IMR-90 (cell line): Measurements from ENCODE around the gene NUDCD3. TPM values are rescaled to one million over a fixed set of nuclear protein-coding genes. Genes with fewer than 3 reads are reported as not detected.

Experiments
- ATAC-seq: fragments of 200-7000 bp; cut with Tn5 transposase; 2 replicates; pipeline ENCODE4 v1.9.1; 2020; ENCODE audit warnings: low read depth, mild to moderate bottlenecking, moderate library complexity
- BruUV-seq: library from RNA; stranded (reverse); fragments of 400-500 nt; replicated peaks from 2 replicates; lab custom pipeline; 2021; lab: Mats Ljungman, UMichigan
- CTCF ChIA-PET: fragments of 300-600 bp; formaldehyde crosslinking; extraction: SDS; loops from one replicate; lab custom pipeline; 2021; ENCODE audit warnings: antibody characterized with exemption; lab: Yijun Ruan, JAX
- POLR2A ChIA-PET: fragments of 300-600 bp; sonication (Branson Sonifier 250); formaldehyde crosslinking; loops from one replicate; lab custom pipeline; 2022; ENCODE audit warnings: antibody characterized with exemption; ENCODE audit not compliant: unreplicated experiment; lab: Charles Lee
- DNase-seq: peaks from one replicate; pipeline ENCODE4 v3.0.0; 2013
- H2AFZ ChIP-seq: replicated peaks from 2 replicates; pipeline ENCODE3; 2013; ENCODE audit warnings: low read length, mild to moderate bottlenecking; ENCODE audit not compliant: poor library complexity
- H2AK5ac ChIP-seq: 2 replicates; pipeline ENCODE4 v1.6.1; 2013; ENCODE audit warnings: low read depth, low read length, inconsistent platforms
- H2AK9ac ChIP-seq: replicated peaks from 2 replicates; pipeline ENCODE3; 2013; ENCODE audit warnings: mild to moderate bottlenecking, low read depth, low read length, moderate library complexity; ENCODE audit not compliant: poor library complexity
- H2BK120ac ChIP-seq: 2 replicates; pipeline ENCODE4 v1.6.1; 2013; ENCODE audit warnings: low read depth, low read length, inconsistent platforms
- H2BK15ac ChIP-seq: 3 replicates; pipeline ENCODE4 v1.6.1; 2013; ENCODE audit warnings: low read depth, low read length, inconsistent platforms
- H2BK20ac ChIP-seq: 2 replicates; pipeline ENCODE4 v1.6.1; 2013; ENCODE audit warnings: low read depth, mild to moderate bottlenecking, inconsistent platforms, low read length, moderate library complexity
- H2BK5ac ChIP-seq: 2 replicates; pipeline ENCODE4 v1.6.1; 2013; ENCODE audit warnings: mild to moderate bottlenecking, low read depth, low read length, inconsistent platforms; ENCODE audit not compliant: poor library complexity, severe bottlenecking
- H3K14ac ChIP-seq: replicated peaks from 2 replicates; pipeline ENCODE4 v1.6.1; 2013; ENCODE audit warnings: low read depth, low read length, inconsistent platforms
- H3K18ac ChIP-seq: 2 replicates; pipeline ENCODE4 v1.6.1; 2013; ENCODE audit warnings: low read depth, low read length, control low read depth
- H3K23ac ChIP-seq: 2 replicates; pipeline ENCODE4 v1.6.1; 2013; ENCODE audit warnings: low read depth, low read length, inconsistent platforms
- H3K27ac ChIP-seq: 2 replicates; pipeline ENCODE4 v1.5.1; 2013; ENCODE audit warnings: mild to moderate bottlenecking, control low read depth, low read length; ENCODE audit not compliant: insufficient read depth
- H3K27me3 ChIP-seq: 2 replicates; pipeline ENCODE4 v1.6.1; 2013; ENCODE audit warnings: low read length; ENCODE audit not compliant: control insufficient read depth, insufficient read depth
- H3K36me3 ChIP-seq: 2 replicates; pipeline ENCODE4 v1.6.1; 2013; ENCODE audit warnings: low read length, mixed read lengths; ENCODE audit not compliant: control insufficient read depth, insufficient read depth
- H3K4ac ChIP-seq: 2 replicates; pipeline ENCODE4 v1.6.1; 2013; ENCODE audit warnings: low read depth, low read length, inconsistent platforms
- H3K4me1 ChIP-seq: 2 replicates; pipeline ENCODE4 v1.6.1; 2013; ENCODE audit warnings: low read length, mixed read lengths; ENCODE audit not compliant: control insufficient read depth, insufficient read depth
- H3K4me2 ChIP-seq: 2 replicates; pipeline ENCODE4 v1.6.1; 2013; ENCODE audit warnings: low read depth, mild to moderate bottlenecking, control low read depth, low read length, moderate library complexity
- H3K4me3 ChIP-seq: 2 replicates; pipeline ENCODE4 v1.5.1; 2013; ENCODE audit warnings: low read depth, mild to moderate bottlenecking, control low read depth, low read length, moderate library complexity; ENCODE audit not compliant: insufficient read depth
- H3K56ac ChIP-seq: 2 replicates; pipeline ENCODE4 v1.6.1; 2013; ENCODE audit warnings: low read length, inconsistent platforms; ENCODE audit not compliant: insufficient read depth; ENCODE audit errors: extremely low read depth
- H3K79me1 ChIP-seq, 2 experiments: 2 replicates each; pipeline ENCODE4 v1.6.1; 2013; ENCODE audit warnings: low read length in 2 of 2, inconsistent platforms in 1 of 2, low read depth in 1 of 2
- H3K9ac ChIP-seq: 2 replicates; pipeline ENCODE4 v1.6.1; 2013; ENCODE audit warnings: low read depth, low read length, control low read depth
- H3K9me1 ChIP-seq: 2 replicates; pipeline ENCODE4 v1.6.1; 2013; ENCODE audit warnings: low read length, inconsistent platforms; ENCODE audit not compliant: insufficient read depth
- H3K9me3 ChIP-seq: 2 replicates; pipeline ENCODE4 v1.6.1; 2013; ENCODE audit warnings: low read length; ENCODE audit not compliant: control insufficient read depth, insufficient read depth
- H4K20me1 ChIP-seq: 2 replicates; pipeline ENCODE4 v1.6.1; 2013; ENCODE audit warnings: low read length, inconsistent platforms; ENCODE audit not compliant: insufficient read depth
- H4K5ac ChIP-seq: 2 replicates; pipeline ENCODE4 v1.6.1; 2013; ENCODE audit warnings: mild to moderate bottlenecking, low read depth, low read length, control low read depth
- H4K8ac ChIP-seq, 2 experiments: 2 replicates each; pipeline ENCODE4 v1.6.1; 2013; ENCODE audit warnings: low read depth in 2 of 2, low read length in 2 of 2, control low read depth in 1 of 2, inconsistent platforms in 1 of 2
- H4K91ac ChIP-seq: 2 replicates; pipeline ENCODE4 v1.6.1; 2013; ENCODE audit warnings: low read depth, low read length, inconsistent platforms; ENCODE audit not compliant: insufficient read depth
- BHLHE40 ChIP-seq: fragments of 150-350 bp; IDR thresholded peaks from 2 replicates; pipeline ENCODE4 v1.6.1; 2016; ENCODE audit warnings: mild to moderate bottlenecking, low read depth, low read length
- CTCF ChIP-seq: conservative IDR thresholded peaks from 2 replicates; pipeline ENCODE4 v1.5.1; 2012; ENCODE audit warnings: mild to moderate bottlenecking, low read depth, low read length, improper control_type of control experiment
- FOS ChIP-seq: fragments of 150-350 bp; IDR thresholded peaks from 2 replicates; pipeline ENCODE4 v1.6.1; 2016; ENCODE audit warnings: low read depth, low read length
- MAFK ChIP-seq: IDR thresholded peaks from 2 replicates; pipeline ENCODE4 v1.6.1; 2012; ENCODE audit warnings: low read depth, low read length, improper control_type of control experiment
- MAZ ChIP-seq: IDR thresholded peaks from 2 replicates; pipeline ENCODE4 v1.6.1; 2012; ENCODE audit warnings: low read depth, mild to moderate bottlenecking, low read length, improper control_type of control experiment, moderate library complexity, borderline replicate concordance
- NFE2L2 ChIP-seq: fragments of 150-350 bp; IDR thresholded peaks from 2 replicates; pipeline ENCODE4 v1.6.1; 2016; ENCODE audit warnings: low read depth, mild to moderate bottlenecking, low read length
- POLR2A ChIP-seq: IDR thresholded peaks from 2 replicates; pipeline ENCODE4 v1.6.1; 2012; ENCODE audit warnings: mild to moderate bottlenecking, low read depth, low read length
- SMC3 ChIP-seq: fragments of 150-350 bp; IDR thresholded peaks from 2 replicates; pipeline ENCODE4 v1.6.1; 2016; ENCODE audit warnings: low read depth, mild to moderate bottlenecking, antibody characterized with exemption, low read length, moderate library complexity
- USF2 ChIP-seq: fragments of 150-350 bp; IDR thresholded peaks from 2 replicates; pipeline ENCODE4 v1.6.1; 2017; ENCODE audit warnings: mild to moderate bottlenecking, antibody characterized with exemption, low read length, low read depth
- WGBS, 2 experiments: methylation state at CpG; one replicate each; pipeline versions ENCODE4 v1.1.5 to v1.1.7; 2013; ENCODE audit warnings: missing lambda C conversion rate in 2 of 2; ENCODE audit not compliant: insufficient read length in 1 of 2; ENCODE audit errors: extremely low coverage in 2 of 2; 5-methylcytosine and 5-hydroxymethylcytosine counted together
- dilution Hi-C: fragments of 300-500 bp; cut with HindIII; formaldehyde crosslinking; loops from one replicate; pipeline ENCODE4 v1.14.3; 2018; ENCODE audit warnings: low sequenced_read_pairs; ENCODE audit not compliant: unreplicated experiment
- in situ Hi-C: fragments of 300-500 bp; cut with MboI; formaldehyde crosslinking; loops from 3 replicates; pipeline ENCODE4 v1.14.3; 2019; ENCODE audit warnings: low sequenced_read_pairs, inconsistent platforms, mixed read lengths
- intact Hi-C: fragments of 100-400 bp; cut with micrococcal nuclease; formaldehyde crosslinking; loops from 2 replicates; pipeline ENCODE4 v1.10.0; 2022
- polyA plus RNA-seq, 3 experiments: library from polyadenylated mRNA; depleted of rRNA; stranded (reverse); fragments of >200 nt; gene quantifications; 2 replicates each; pipeline ENCODE4 v1.2.3, GENCODE V29; 2012; ENCODE audit warnings: low replicate concordance in 1 of 3
- total RNA-seq: library from RNA; depleted of rRNA; stranded (reverse); fragments of >200 nt; gene quantifications from 2 replicates; pipeline ENCODE4 v1.2.3, GENCODE V29; 2012
- TF ChIP-seq, protein P1 (sequence below): fragments of 150-350 bp; IDR thresholded peaks from 2 replicates; pipeline ENCODE4 v1.6.1; 2016; ENCODE audit warnings: low read depth, mild to moderate bottlenecking, low read length, moderate library complexity, borderline replicate concordance

NUDCD3 gene
- total and polyA plus RNA-seq, 2 of the 4 experiments (the other 2 are of a cell fraction), result 49.5 to 76.0 TPM

DNA sequence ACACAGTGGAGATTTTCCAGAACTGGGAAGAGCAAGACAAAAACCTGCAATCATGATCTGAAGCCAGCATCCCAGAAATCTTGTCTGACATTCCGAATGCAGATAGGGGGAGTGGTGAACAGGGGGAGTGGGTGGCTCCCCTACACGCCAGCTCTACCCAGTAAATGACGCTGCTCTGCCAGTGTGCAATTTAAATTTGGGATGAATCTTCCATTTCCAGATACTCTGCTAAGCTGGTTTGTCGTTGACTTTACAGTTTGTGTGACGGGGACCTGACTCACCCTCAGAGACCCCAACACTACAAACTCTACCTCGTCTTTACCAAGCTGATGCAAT is 96.4 kb downstream of the NUDCD3 start:
- DNase-seq, result no peak
- ATAC-seq, result no peak
- H2BK20ac ChIP-seq, result no peak overlapping the region
- H2BK120ac ChIP-seq, result no peak overlapping the region
- no TSS peak for BruUV-seq
- no peak overlapping the region for H3K4me3 ChIP-seq
- no peak overlapping the region for H3K27ac ChIP-seq
- no CpG with 5 or more reads among the region's 6 CpGs for WGBS, 2 experiments
- TF ChIP-seq, protein P1, sequence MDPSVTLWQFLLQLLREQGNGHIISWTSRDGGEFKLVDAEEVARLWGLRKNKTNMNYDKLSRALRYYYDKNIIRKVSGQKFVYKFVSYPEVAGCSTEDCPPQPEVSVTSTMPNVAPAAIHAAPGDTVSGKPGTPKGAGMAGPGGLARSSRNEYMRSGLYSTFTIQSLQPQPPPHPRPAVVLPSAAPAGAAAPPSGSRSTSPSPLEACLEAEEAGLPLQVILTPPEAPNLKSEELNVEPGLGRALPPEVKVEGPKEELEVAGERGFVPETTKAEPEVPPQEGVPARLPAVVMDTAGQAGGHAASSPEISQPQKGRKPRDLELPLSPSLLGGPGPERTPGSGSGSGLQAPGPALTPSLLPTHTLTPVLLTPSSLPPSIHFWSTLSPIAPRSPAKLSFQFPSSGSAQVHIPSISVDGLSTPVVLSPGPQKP, result no peak
- TF ChIP-seq SMC3 (no peak), POLR2A (no peak), CTCF (no peak), MAFK (no peak), BHLHE40 (no peak), USF2 (no peak), FOS (no peak), MAZ (no peak), NFE2L2 (no peak)
- H2AK9ac ChIP-seq, result no peak overlapping the region
- intact Hi-C loops (no loop called here), in situ Hi-C loops (no loop called here), dilution Hi-C loops (no loop called here)
- no peak overlapping the region for H2BK5ac ChIP-seq
- CTCF ChIA-PET, result no interaction called here
- H3K18ac ChIP-seq, result no peak overlapping the region
- H4K8ac ChIP-seq, result no peak overlapping the region
- no peak overlapping the region for H2AFZ ChIP-seq
- H3K56ac ChIP-seq, result no peak overlapping the region
- peaks cover 22% of the 10 kb centered on the region for H4K20me1 ChIP-seq
- H3K4me2 ChIP-seq, result no peak overlapping the region
- no peak overlapping the region for H2BK15ac ChIP-seq
- H3K14ac ChIP-seq, result no peak overlapping the region
- H4K5ac ChIP-seq, result no peak overlapping the region
- H3K27me3 ChIP-seq, result no peaks in the 10 kb centered on the region
- H3K9ac ChIP-seq, result no peak overlapping the region
- H3K36me3 ChIP-seq, result peaks cover 31% of the 10 kb centered on the region
- H3K4ac ChIP-seq, result no peak overlapping the region
- peaks cover 35 to 80% of the 10 kb centered on the region in 2 experiments for H3K79me1 ChIP-seq
- H4K91ac ChIP-seq, result no peak overlapping the region
- no peak overlapping the region for H3K23ac ChIP-seq
- H2AK5ac ChIP-seq, result no peak overlapping the region
- H3K9me3 ChIP-seq, result no peaks in the 10 kb centered on the region
- POLR2A ChIA-PET, result no interaction called here
- H3K9me1 ChIP-seq, result peaks cover 47% of the 10 kb centered on the region
- H3K4me1 ChIP-seq, result peaks cover 10% of the 10 kb centered on the region
